OCI-LY3 (cell line): ENCODE data around the gene UNC5A.

Experiments used
- EZH2phosphoT487 ChIP-seq: fragments of 200-600 bp; shearing (Covaris generic); IDR thresholded peaks from 2 replicates; pipeline ENCODE4 v1.6.1; 2018; ENCODE audit warnings: antibody characterized with exemption, mixed run types, low read depth
- TF ChIP-seq, protein P1 (sequence below): fragments of 200-600, 300-600 bp; sonication (generic); IDR thresholded peaks from 2 replicates; pipeline ENCODE4 v1.5.1; 2014; ENCODE audit warnings: antibody characterized with exemption, low read length, low read depth

GRCh38 chr5:176845392-176845713 is 35.0 kb downstream of the UNC5A start:
- TF ChIP-seq, protein P1, sequence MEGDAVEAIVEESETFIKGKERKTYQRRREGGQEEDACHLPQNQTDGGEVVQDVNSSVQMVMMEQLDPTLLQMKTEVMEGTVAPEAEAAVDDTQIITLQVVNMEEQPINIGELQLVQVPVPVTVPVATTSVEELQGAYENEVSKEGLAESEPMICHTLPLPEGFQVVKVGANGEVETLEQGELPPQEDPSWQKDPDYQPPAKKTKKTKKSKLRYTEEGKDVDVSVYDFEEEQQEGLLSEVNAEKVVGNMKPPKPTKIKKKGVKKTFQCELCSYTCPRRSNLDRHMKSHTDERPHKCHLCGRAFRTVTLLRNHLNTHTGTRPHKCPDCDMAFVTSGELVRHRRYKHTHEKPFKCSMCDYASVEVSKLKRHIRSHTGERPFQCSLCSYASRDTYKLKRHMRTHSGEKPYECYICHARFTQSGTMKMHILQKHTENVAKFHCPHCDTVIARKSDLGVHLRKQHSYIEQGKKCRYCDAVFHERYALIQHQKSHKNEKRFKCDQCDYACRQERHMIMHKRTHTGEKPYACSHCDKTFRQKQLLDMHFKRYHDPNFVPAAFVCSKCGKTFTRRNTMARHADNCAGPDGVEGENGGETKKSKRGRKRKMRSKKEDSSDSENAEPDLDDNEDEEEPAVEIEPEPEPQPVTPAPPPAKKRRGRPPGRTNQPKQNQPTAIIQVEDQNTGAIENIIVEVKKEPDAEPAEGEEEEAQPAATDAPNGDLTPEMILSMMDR, result no peak
- TF ChIP-seq EZH2phosphoT487, result no peak
